H9 (cell line): Measurements from ENCODE around the gene CORO7. TPM values are rescaled to one million over a fixed set of nuclear protein-coding genes. Genes with fewer than 3 reads are reported as not detected.

Experiments
- DNase-seq: peaks from one replicate; pipeline ENCODE4 v3.0.0-alpha.2; 2017
- H2AFZ ChIP-seq: one replicate; pipeline ENCODE4 v1.6.1; 2013; ENCODE audit warnings: mild to moderate bottlenecking, low read length, control low read depth, moderate library complexity
- H2AK5ac ChIP-seq: 2 replicates; pipeline ENCODE4 v1.6.1; 2013; ENCODE audit warnings: low read length, control low read depth, mixed read lengths; ENCODE audit not compliant: insufficient read length
- H2BK120ac ChIP-seq: one replicate; pipeline ENCODE4 v1.6.1; 2013; ENCODE audit warnings: low read depth, mild to moderate bottlenecking, low read length, control low read depth, inconsistent platforms; ENCODE audit not compliant: poor library complexity, severe bottlenecking
- H2BK12ac ChIP-seq: 2 replicates; pipeline ENCODE4 v1.6.1; 2013; ENCODE audit warnings: low read length, control low read depth, mixed read lengths, low read depth; ENCODE audit not compliant: insufficient read length
- H2BK15ac ChIP-seq: 2 replicates; pipeline ENCODE4 v1.6.1; 2013; ENCODE audit warnings: low read depth, low read length, control low read depth
- H2BK20ac ChIP-seq: one replicate; pipeline ENCODE4 v1.6.1; 2013; ENCODE audit warnings: low read depth, mild to moderate bottlenecking, low read length, control low read depth, inconsistent platforms; ENCODE audit not compliant: poor library complexity, severe bottlenecking
- H2BK5ac ChIP-seq: 2 replicates; pipeline ENCODE4 v1.6.1; 2013; ENCODE audit warnings: low read length, control low read depth, mixed read lengths; ENCODE audit not compliant: insufficient read length
- H3K14ac ChIP-seq: 2 replicates; pipeline ENCODE4 v1.6.1; 2013; ENCODE audit warnings: low read length, control low read depth; ENCODE audit not compliant: insufficient read depth
- H3K18ac ChIP-seq: 2 replicates; pipeline ENCODE4 v1.6.1; 2013; ENCODE audit warnings: low read depth, mild to moderate bottlenecking, mixed read lengths, low read length, control low read depth; ENCODE audit not compliant: insufficient read length
- H3K23ac ChIP-seq: 2 replicates; pipeline ENCODE4 v1.6.1; 2013; ENCODE audit warnings: low read length, control low read depth, mixed read lengths, low read depth; ENCODE audit not compliant: insufficient read length
- H3K23me2 ChIP-seq: 2 replicates; pipeline ENCODE4 v1.6.1; 2013; ENCODE audit warnings: low read depth, mild to moderate bottlenecking, mixed read lengths, low read length, control low read depth; ENCODE audit not compliant: insufficient read length, poor library complexity, severe bottlenecking
- H3K27ac ChIP-seq: 2 replicates; pipeline ENCODE4 v1.5.1; 2013; ENCODE audit warnings: low read length, control low read depth, mixed read lengths, low read depth; ENCODE audit not compliant: insufficient read length
- H3K27me3 ChIP-seq: 2 replicates; pipeline ENCODE4 v1.6.1; 2013; ENCODE audit warnings: low read length, control low read depth, inconsistent platforms; ENCODE audit not compliant: insufficient read depth
- H3K4ac ChIP-seq: 2 replicates; pipeline ENCODE4 v1.6.1; 2013; ENCODE audit warnings: low read depth, mild to moderate bottlenecking, control low read depth, inconsistent platforms, low read length, moderate library complexity
- H3K4me1 ChIP-seq: 2 replicates; pipeline ENCODE4 v1.6.1; 2013; ENCODE audit warnings: low read length, control low read depth, inconsistent platforms; ENCODE audit not compliant: insufficient read depth
- H3K4me2 ChIP-seq: 2 replicates; pipeline ENCODE4 v1.6.1; 2013; ENCODE audit warnings: low read length, control low read depth, mixed read lengths; ENCODE audit not compliant: insufficient read length, insufficient read depth
- H3K56ac ChIP-seq: 2 replicates; pipeline ENCODE4 v1.6.1; 2013; ENCODE audit warnings: low read depth, mild to moderate bottlenecking, mixed read lengths, low read length, control low read depth; ENCODE audit not compliant: insufficient read length
- H3K79me1 ChIP-seq: 2 replicates; pipeline ENCODE4 v1.6.1; 2013; ENCODE audit warnings: low read depth, mild to moderate bottlenecking, moderate library complexity, low read length, control low read depth, inconsistent platforms; ENCODE audit not compliant: insufficient read depth, poor library complexity, severe bottlenecking
- H3K79me2 ChIP-seq: 2 replicates; pipeline ENCODE4 v1.6.1; 2013; ENCODE audit warnings: low read length, control low read depth, inconsistent platforms; ENCODE audit not compliant: insufficient read depth
- H3K9ac ChIP-seq: 2 replicates; pipeline ENCODE4 v1.6.1; 2013; ENCODE audit warnings: low read length, control low read depth, mixed read lengths; ENCODE audit not compliant: insufficient read length; ENCODE audit errors: extremely low read depth
- H3K9me3 ChIP-seq: one replicate; pipeline ENCODE4 v1.6.1; 2013; ENCODE audit warnings: low read depth, low read length, inconsistent platforms; ENCODE audit not compliant: control insufficient read depth
- H3T11ph ChIP-seq: one replicate; pipeline ENCODE4 v1.6.1; 2013; ENCODE audit warnings: mild to moderate bottlenecking, low read length, control low read depth, inconsistent platforms
- H4K20me1 ChIP-seq: one replicate; pipeline ENCODE4 v1.6.1; 2013; ENCODE audit not compliant: control insufficient read depth, insufficient read length, insufficient read depth
- H4K5ac ChIP-seq: 2 replicates; pipeline ENCODE4 v1.6.1; 2013; ENCODE audit warnings: low read depth, mild to moderate bottlenecking, mixed read lengths, low read length, control low read depth; ENCODE audit not compliant: insufficient read length
- H4K8ac ChIP-seq: replicated peaks from 2 replicates; pipeline ENCODE4 v1.6.1; 2013; ENCODE audit warnings: low read length, control low read depth, mixed read lengths, low read depth; ENCODE audit not compliant: insufficient read length
- H4K91ac ChIP-seq: 2 replicates; pipeline ENCODE4 v1.6.1; 2013; ENCODE audit warnings: low read depth, mild to moderate bottlenecking, moderate library complexity, mixed read lengths, low read length, control low read depth; ENCODE audit not compliant: insufficient read length
- H3K27ac Mint-ChIP-seq, 3 experiments: 2 replicates in 2 of 3; 3 replicates in 1 of 3; pipeline ENCODE4 v1.8.0; 2020 to 2021; ENCODE audit warnings: mixed read lengths in 3 of 3, mild to moderate bottlenecking in 1 of 3, moderate library complexity in 1 of 3
- H3K27me3 Mint-ChIP-seq: 2 replicates; pipeline ENCODE4 v1.8.0; 2021; ENCODE audit warnings: low read depth, mild to moderate bottlenecking, moderate library complexity, mixed read lengths
- H3K36me3 Mint-ChIP-seq, 3 experiments: 2 replicates in 2 of 3; 3 replicates in 1 of 3; pipeline ENCODE4 v1.8.0; 2020 to 2021; ENCODE audit warnings: low read depth in 3 of 3, mixed read lengths in 3 of 3; ENCODE audit not compliant: insufficient read depth in 1 of 3
- H3K4me1 Mint-ChIP-seq, 2 experiments: 2 replicates each; pipeline ENCODE4 v1.8.0; 2020; ENCODE audit warnings: mixed read lengths in 2 of 2
- H3K4me3 Mint-ChIP-seq, 2 experiments: 2 replicates in 1 of 2; 3 replicates in 1 of 2; pipeline ENCODE4 v1.8.0; 2020 to 2021; ENCODE audit warnings: mild to moderate bottlenecking in 2 of 2, mixed read lengths in 2 of 2, moderate library complexity in 1 of 2
- H3K9me3 Mint-ChIP-seq, 2 experiments: 2 replicates in 1 of 2; 3 replicates in 1 of 2; pipeline ENCODE4 v1.8.0; 2020; ENCODE audit warnings: mild to moderate bottlenecking in 2 of 2, mixed read lengths in 2 of 2, moderate library complexity in 1 of 2
- WGBS: extraction: QIAGEN DNeasy Blood & Tissue Kit; methylation state at CpG from one replicate; pipeline ENCODE4 v1.1.7; 2013; ENCODE audit warnings: missing lambda C conversion rate, low lambda C conversion rate, mixed read lengths; ENCODE audit not compliant: insufficient read length; ENCODE audit errors: extremely low coverage; 5-methylcytosine and 5-hydroxymethylcytosine counted together
- total RNA-seq: library from RNA; stranded (reverse); gene quantifications from 2 replicates; pipeline ENCODE4 v1.2.1, GENCODE V29; 2021
- TF ChIP-seq, protein P1 (sequence below): fragments of 200-600 bp; sonication (generic); conservative IDR thresholded peaks from 3 replicates; pipeline ENCODE4 v1.8.0; 2021; ENCODE audit warnings: antibody characterized with exemption, mild to moderate bottlenecking

Gene CORO7
- total RNA-seq, 1 experiment from 2014 or later: 38.4 TPM

DNA sequence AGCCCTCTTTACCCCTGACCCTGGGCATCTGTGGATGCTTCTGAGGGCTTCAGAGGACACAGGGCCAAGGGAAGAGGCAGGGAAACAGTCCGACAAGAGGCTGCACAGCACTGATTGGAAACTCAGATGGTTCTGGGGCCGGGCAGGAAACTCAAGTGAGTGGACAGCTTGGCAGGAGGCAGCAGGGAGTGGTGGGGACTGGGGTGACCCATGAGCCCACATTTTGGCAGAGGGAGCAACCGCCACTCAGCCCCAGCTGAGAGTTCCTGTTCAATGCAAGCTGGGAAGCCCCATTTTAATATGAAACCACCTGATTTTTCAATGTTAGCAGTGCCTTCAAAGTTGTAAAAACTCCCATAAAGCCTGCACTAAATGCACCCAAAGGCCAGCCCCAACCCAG, 46.2 kb downstream of the CORO7 start:
- Mint-ChIP-seq H3K4me1 (peaks cover 15 to 24% of the 10 kb centered on the region in 2 experiments), H3K9me3 (no peaks in the 10 kb centered on the region), H3K36me3 (no peaks in the 10 kb centered on the region), H3K4me3 (no peak overlapping the region), H3K27ac (no peak overlapping the region), H3K27me3 (no peaks in the 10 kb centered on the region)
- no peak overlapping the region for H3K4ac ChIP-seq
- no peak overlapping the region for H4K5ac ChIP-seq
- H4K91ac ChIP-seq: no peak overlapping the region
- no peaks in the 10 kb centered on the region for H3K23me2 ChIP-seq
- H2BK120ac ChIP-seq: no peak overlapping the region
- no peak overlapping the region for H3T11ph ChIP-seq
- H2BK15ac ChIP-seq: no peak overlapping the region
- H3K79me1 ChIP-seq: no peaks in the 10 kb centered on the region
- no peaks in the 10 kb centered on the region for H3K9me3 ChIP-seq
- H3K27me3 ChIP-seq: no peaks in the 10 kb centered on the region
- peaks cover 1% of the 10 kb centered on the region; the same call in 1 of the 2 replicates for H3K79me2 ChIP-seq
- H3K4me2 ChIP-seq: no peak overlapping the region
- no peak overlapping the region for H2BK20ac ChIP-seq
- no peak overlapping the region for H3K14ac ChIP-seq
- no peak overlapping the region for H3K9ac ChIP-seq
- H2BK5ac ChIP-seq: no peak overlapping the region
- no peak overlapping the region for H2BK12ac ChIP-seq
- H4K8ac ChIP-seq: no peak overlapping the region
- DNase-seq: no peak
- no CpG with 5 or more reads among the region's 3 CpGs for WGBS
- no peak overlapping the region for H2AFZ ChIP-seq
- TF ChIP-seq, protein P1, sequence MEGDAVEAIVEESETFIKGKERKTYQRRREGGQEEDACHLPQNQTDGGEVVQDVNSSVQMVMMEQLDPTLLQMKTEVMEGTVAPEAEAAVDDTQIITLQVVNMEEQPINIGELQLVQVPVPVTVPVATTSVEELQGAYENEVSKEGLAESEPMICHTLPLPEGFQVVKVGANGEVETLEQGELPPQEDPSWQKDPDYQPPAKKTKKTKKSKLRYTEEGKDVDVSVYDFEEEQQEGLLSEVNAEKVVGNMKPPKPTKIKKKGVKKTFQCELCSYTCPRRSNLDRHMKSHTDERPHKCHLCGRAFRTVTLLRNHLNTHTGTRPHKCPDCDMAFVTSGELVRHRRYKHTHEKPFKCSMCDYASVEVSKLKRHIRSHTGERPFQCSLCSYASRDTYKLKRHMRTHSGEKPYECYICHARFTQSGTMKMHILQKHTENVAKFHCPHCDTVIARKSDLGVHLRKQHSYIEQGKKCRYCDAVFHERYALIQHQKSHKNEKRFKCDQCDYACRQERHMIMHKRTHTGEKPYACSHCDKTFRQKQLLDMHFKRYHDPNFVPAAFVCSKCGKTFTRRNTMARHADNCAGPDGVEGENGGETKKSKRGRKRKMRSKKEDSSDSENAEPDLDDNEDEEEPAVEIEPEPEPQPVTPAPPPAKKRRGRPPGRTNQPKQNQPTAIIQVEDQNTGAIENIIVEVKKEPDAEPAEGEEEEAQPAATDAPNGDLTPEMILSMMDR: no peak
- no peak overlapping the region for H2AK5ac ChIP-seq
- no peak overlapping the region for H3K18ac ChIP-seq
- H3K23ac ChIP-seq: no peak overlapping the region
- peaks cover 8% of the 10 kb centered on the region; the same call in 1 of the 2 replicates for H3K4me1 ChIP-seq
- H3K27ac ChIP-seq: no peak overlapping the region
- no peak overlapping the region for H3K56ac ChIP-seq
- no peaks in the 10 kb centered on the region for H4K20me1 ChIP-seq
